ENCODE results near the gene SESN1. TPM values are rescaled to one million over a fixed set of nuclear protein-coding genes. Genes with fewer than 3 reads are reported as not detected.

SESN1 gene
- total RNA-seq, 3 donors from 2014 or later, result 23.5 to 42.6 (median 32.8) TPM

GRCh38 chr6:109082188-109082577 is 12.5 kb downstream of the SESN1 start:
- Histone ChIP-seq H3K4me1 (ENCODE audit: low read depth) (no peaks in the 10 kb centered on the region), H3K36me3 (ENCODE audit: low read depth) (no peaks in the 10 kb centered on the region), H3K4me3 (no peak overlapping the region), H3K9me3 (no peaks in the 10 kb centered on the region)
- TF ChIP-seq CTCF (IDR thresholded peaks at IDR 0.05), result no peak
- DNase-seq (no peak), ATAC-seq (peak; percentile 28)
- intact Hi-C loops (cut with DNase I, micrococcal nuclease), result no loop called here

- intact Hi-C loops (cut with DNase I, micrococcal nuclease), result no loop called here
- H3K4me3 ChIP-seq, result no peak overlapping the region
- H3K4me1 ChIP-seq (ENCODE audit: low read depth), result no peaks in the 10 kb centered on the region
- TF ChIP-seq CTCF (IDR thresholded peaks at IDR 0.05), result no peak
- no peaks in the 10 kb centered on the region for H3K9me3 ChIP-seq
- H3K36me3 ChIP-seq (ENCODE audit: low read depth), result no peaks in the 10 kb centered on the region
- ATAC-seq, result no peak
- DNase-seq, result no peak
Measured at GRCh38 chr6:109081516-109082187, 13.0 kb downstream of the SESN1 start.

- intact Hi-C loops (cut with DNase I, micrococcal nuclease), result no loop called here
- Histone ChIP-seq H3K4me1 (ENCODE audit: low read depth) (no peaks in the 10 kb centered on the region), H3K9me3 (no peaks in the 10 kb centered on the region), H3K36me3 (ENCODE audit: low read depth) (no peaks in the 10 kb centered on the region), H3K4me3 (no peak overlapping the region)
- ATAC-seq, result no peak
- DNase-seq, result no peak
- TF ChIP-seq CTCF (IDR thresholded peaks at IDR 0.05), result no peak
Measured at GRCh38 chr6:109081026-109081425, 13.6 kb downstream of the SESN1 start.

- Histone ChIP-seq H3K36me3 (ENCODE audit: low read depth) (no peaks in the 10 kb centered on the region), H3K4me3 (no peak overlapping the region), H3K9me3 (no peaks in the 10 kb centered on the region), H3K4me1 (ENCODE audit: low read depth) (no peaks in the 10 kb centered on the region)
- DNase-seq, result no peak
- TF ChIP-seq CTCF (IDR thresholded peaks at IDR 0.05), result no peak
- intact Hi-C loops (cut with DNase I, micrococcal nuclease), result loop anchor here (10.0 kb wide), 3 partner anchors 135 to 535 kb away; no protein-coding TSS in a partner anchor
- ATAC-seq, result no peak
Measured at GRCh38 chr6:109079981-109080380, 14.7 kb downstream of the SESN1 start.

GRCh38 chr6:109076377-109076776 is 18.3 kb downstream of the SESN1 start:
- no peak for TF ChIP-seq CTCF (IDR thresholded peaks at IDR 0.05)
- ATAC-seq, result no peak
- no peak overlapping the region for H3K4me3 ChIP-seq
- H3K36me3 ChIP-seq (ENCODE audit: low read depth), result no peaks in the 10 kb centered on the region
- intact Hi-C loops (cut with DNase I, micrococcal nuclease), result loop anchor here (10.0 kb wide), 3 partner anchors 132 to 532 kb away; no protein-coding TSS in a partner anchor
- H3K9me3 ChIP-seq, result no peaks in the 10 kb centered on the region
- no peak for DNase-seq
- H3K4me1 ChIP-seq (ENCODE audit: low read depth), result peaks cover 8% of the 10 kb centered on the region

All from mucosa of descending colon (tissue), 3 donors.